ENCODE data around the gene BET1L.

GRCh38 chr11:210803-211180 is 3.6 kb upstream of the BET1L start:
- TF ChIP-seq CTCF (IDR thresholded peaks at IDR 0.05), result no peak
- no peak for TF ChIP-seq POLR2A (IDR thresholded peaks at IDR 0.05)
